Ovary (tissue), 3 donors: ENCODE measurements around the gene IBA57.

Source experiments
- CTCF ChIP-seq, 3 donors: fragments of 450-650 bp in 2 of 3; fragments of 200-600 bp in 1 of 3; IDR thresholded peaks; one replicate each; pipeline versions ENCODE4 v1.5.1 to v1.8.0; 2016 to 2022; ENCODE audit warnings: antibody characterized with exemption in 3 of 3, mild to moderate bottlenecking in 1 of 3
- EP300 ChIP-seq: sonication (generic); formaldehyde crosslinking; IDR thresholded peaks from one replicate; pipeline ENCODE4 v1.6.1; 2017; ENCODE audit warnings: antibody characterized with exemption
- POLR2A ChIP-seq: fragments of 450-650 bp; IDR thresholded peaks from one replicate; pipeline ENCODE4 v1.6.1; 2017; ENCODE audit warnings: antibody characterized with exemption, mild to moderate bottlenecking, moderate library complexity
- donor health status: DM: no; HTN: no; CAD: no.

DNA sequence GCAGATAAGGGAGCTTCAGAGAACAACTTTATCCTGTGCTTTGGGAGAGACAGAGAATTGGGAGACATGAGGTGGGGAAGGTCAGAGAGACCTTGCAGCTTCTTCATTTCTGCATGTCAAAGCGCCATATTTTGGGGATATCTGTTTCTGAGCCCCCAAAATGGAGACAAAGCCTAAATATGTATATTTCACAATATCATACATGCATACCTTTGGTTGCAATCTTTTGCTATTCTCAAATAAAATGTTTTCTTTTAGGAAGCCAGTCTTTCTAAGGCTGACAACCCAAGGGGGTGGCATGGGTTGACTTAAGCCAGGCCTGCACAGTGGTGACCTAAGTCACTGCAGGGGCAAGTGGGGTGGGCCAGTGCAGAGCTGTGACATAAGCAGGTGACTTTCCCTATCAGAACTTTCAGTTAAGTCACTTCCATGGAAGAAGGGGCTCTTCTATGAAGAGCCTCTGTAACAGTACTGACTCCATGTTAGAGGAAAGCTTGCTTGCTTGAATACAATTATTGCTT lies 42.6 kb upstream of the IBA57 start:
- no peak for TF ChIP-seq CTCF (IDR thresholded peaks at IDR 0.05)
- no peak for TF ChIP-seq POLR2A
- no peak for TF ChIP-seq EP300
